GM18868 (cell line): Measurements from ENCODE around the gene ZNF236.
"Not testable (repeated sequence)": the region's sequence is repeated elsewhere in the genome, so short reads cannot be mapped to it uniquely, and the experiment has no call there.

ENCODE experiments used
- ATAC-seq: cut with Tn5 transposase; IDR thresholded peaks from one replicate; pipeline ENCODE4 v1.9.1; 2021; ENCODE audit warnings: mild to moderate bottlenecking, moderate library complexity; ENCODE audit not compliant: unreplicated experiment

Gene ZNF236

DNA sequence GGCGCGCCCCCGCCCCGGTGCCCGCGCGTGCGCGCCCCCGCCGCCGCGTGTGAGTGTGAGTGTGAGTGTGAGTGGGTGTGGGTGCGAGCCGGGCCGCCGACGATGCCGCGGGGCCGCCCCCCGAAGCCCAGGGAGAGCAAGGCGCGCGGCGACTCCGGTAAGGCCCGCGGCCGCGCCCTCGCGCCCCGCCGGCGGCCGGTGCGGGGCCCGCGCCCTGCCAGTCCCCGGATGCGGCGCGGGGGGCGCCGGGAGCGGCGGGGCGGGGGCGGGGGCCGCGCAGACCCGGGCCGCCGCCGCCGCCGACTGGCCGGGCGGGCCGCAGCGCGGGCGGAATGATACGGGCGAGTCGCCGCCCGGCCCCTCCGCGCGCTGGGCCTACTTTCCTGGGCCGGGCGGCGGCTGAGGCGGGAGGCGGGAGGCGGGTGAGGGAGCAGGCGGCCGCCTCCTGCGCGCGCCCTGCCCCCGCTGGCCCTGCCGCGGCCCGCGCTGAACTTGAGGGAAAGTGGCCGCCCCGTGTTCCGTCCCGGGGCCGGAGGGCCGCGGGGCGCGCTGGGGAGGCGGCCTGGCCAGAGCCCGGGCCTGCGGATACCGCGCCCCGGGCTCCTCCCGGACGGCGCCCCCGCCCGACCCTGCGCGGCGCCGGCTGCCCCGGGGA is at the start of gene ZNF236:
TSS of gene ZNF236 (plus strand) at position 52 of the 655 bp plus-strand sequence. CDS start at position 103, 51 bp downstream.
- ATAC-seq: peak; percentile 39

DNA sequence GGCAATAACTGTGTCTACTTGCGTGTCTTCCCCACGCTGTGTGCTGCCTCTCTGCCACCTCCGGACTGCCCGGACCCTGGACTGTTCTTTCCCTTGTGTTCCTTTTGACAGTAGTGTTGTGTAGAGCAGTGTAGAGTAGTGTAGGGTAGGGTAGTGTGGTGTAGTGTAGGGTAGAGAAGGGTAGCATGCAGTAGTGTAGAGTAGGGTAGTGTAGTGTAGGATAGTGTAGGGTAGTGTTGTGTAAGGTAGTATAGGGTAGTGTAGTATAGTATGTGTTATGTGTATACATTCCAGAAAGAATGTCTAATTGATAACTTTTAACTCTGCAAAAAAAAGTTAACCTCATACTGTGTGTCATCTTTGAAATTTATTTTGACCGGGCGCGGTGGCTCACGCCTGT is 49.7 kb upstream of the ZNF236 start:
- ATAC-seq: no peak

DNA sequence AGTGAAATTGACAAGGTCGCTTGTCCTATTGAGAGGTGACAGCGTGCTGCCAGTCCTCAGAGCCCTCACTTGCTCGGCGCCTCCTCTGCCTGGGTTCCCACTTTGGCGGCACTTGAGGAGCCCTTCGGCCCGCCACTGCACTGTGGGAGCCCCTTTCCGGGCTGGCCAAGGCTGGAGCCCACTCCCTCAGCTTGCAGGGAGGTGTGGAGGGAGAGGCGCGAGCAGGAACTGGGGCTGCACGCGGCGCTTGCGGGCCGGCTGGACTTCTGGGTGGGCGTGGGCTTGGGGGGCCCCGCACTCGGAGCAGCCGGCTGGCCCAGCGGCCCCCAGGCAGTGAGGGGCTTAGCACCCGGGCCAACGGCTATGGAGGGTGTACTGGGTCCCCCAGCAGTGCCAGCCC is 45.3 kb upstream of the ZNF236 start:
- not testable (repeated sequence) for ATAC-seq

DNA sequence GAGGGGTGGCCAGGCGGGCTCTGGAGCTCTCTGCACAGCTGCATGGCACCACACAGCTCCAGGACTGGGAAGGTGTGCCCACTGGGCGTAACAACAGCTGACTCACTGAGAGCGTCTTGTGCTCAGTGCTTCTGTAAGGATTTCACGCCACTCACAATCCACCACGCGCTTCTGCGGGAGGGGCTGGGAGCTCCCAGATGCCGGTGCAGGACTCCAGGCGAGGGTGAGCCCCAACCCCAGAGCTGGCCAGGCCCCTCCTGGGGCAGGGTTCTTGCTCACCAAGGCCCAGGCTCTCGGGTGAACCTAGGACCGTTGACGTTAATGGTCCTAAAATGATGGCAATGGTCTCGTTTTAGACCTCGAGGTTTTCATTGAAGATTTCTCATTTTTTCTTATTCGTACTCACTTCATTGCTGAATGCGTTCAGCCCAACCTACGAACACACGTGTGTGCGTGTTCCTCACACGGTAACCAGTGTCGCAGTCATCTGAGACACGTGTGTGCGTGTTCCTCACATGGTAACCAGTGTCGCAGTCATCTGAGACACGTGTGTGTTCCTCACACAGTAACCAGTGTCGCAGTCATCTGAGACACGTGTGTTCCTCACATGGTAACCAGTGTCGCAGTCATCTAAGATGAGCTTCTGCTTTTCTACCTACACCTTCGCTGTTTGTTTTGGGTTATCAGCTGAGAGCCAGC is 38.4 kb upstream of the ZNF236 start:
- no peak for ATAC-seq

DNA sequence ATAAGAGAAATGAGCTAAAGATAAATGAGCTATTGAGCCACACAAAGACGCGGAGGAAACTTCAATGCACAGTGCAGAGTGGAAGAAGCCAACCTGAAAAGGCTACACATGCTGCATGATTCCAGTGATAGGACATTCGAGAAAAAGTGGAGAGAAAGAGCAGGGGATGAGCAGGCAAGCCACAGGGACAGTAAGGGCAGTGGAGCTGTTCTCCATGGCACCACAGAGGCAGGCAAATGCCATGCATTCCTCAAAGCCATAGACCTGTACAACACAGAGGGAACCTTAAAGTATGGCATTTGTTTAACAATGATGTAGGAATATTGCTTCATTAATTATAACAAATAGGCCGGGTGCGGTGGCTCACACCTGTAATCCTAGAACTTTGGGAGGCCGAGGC is 36.5 kb upstream of the ZNF236 start:
- ATAC-seq: no peak

DNA sequence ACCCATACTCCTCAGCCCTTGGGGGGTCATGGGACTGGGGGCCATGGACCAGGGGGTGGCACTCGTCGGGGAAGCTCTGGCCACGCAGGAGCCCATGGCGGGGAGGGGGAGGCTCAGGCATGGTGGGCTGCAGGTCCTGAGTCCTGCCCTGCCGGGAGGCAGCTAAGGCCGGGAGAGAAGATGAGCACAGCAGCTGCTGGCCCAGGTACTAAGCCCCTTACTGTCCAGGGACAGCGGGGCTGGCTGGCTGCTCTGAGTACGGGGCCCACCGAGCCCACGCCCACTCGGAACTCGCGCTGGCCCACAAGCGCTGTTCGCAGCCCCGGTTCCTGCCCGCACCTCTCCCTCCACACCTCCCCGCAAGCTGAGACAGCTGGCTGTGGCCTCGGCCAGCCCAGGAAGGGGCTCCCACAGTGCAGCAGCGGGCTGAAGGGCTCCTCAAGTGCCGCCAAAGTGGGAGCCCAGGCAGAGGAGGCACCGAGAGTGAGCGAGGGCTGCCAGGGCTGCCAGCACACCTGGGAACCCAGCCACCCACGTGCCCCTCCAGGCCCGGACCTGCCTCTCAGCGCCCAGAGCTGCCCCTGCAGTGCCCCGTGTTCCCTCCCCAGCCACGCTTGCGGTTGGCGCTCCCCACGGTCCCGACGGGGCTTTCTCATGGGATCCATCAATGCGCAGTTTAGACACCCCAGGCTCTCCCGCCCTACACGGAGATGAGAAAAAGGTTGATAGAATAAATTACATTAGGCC is 33.6 kb upstream of the ZNF236 start:
- no peak for ATAC-seq

DNA sequence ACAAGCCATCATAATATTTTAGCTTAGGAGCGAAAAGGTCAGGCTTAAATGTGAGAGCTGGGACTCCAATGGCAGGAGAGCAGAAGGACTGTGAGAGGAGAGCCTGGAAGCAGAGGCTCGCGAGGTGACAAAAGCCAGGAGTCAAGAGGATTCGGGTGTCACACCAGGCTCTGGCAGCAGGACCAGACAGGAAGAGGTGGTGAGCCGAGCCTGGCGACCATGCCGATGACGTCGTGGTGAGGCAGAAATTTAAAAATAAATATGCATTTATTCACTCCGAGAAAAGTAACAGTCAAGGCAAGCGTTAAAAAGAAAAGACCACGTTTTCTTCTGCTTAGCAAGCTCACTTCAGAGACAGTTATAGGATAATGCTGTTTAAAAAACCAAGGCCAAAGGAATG is 31.3 kb upstream of the ZNF236 start:
- ATAC-seq: no peak

DNA sequence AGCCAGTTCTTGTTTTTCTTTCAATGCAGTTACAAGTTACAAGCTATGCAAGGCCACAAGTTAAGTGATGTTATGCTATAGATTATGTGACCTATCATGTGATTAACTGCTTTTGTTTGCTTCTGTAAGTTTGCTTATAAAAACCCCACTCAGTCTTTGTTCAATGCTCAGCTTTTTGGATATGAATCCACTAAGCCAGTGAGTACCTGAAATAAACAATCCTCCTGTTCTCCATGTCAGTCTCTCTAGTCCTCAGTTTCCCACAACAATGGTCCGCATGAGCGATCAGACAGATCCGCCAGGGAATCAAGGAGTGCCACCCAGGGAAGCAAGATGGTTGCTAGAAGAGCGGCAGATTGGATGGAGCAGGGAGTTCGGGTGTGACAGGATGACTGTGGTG is 30.7 kb upstream of the ZNF236 start:
- no peak for ATAC-seq

DNA sequence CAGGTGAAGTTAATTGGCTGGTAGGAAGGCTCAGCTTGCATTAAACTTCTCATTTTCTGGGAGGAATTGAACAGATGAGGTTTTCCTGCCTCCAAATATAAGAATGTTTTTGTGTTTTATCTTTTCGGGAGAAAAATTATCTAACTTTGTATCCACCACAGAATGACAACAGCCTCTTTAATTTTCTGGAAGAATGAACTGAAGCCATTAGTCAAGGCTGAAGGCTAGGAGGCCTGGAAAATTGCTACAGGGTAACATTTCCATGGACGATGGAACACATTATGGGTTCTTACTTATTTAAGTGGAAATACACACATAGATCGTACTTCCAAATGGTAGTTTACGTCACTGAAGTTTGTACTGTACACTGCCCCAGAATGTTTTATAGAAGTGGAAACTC is 28.0 kb upstream of the ZNF236 start:
- ATAC-seq: no peak

DNA sequence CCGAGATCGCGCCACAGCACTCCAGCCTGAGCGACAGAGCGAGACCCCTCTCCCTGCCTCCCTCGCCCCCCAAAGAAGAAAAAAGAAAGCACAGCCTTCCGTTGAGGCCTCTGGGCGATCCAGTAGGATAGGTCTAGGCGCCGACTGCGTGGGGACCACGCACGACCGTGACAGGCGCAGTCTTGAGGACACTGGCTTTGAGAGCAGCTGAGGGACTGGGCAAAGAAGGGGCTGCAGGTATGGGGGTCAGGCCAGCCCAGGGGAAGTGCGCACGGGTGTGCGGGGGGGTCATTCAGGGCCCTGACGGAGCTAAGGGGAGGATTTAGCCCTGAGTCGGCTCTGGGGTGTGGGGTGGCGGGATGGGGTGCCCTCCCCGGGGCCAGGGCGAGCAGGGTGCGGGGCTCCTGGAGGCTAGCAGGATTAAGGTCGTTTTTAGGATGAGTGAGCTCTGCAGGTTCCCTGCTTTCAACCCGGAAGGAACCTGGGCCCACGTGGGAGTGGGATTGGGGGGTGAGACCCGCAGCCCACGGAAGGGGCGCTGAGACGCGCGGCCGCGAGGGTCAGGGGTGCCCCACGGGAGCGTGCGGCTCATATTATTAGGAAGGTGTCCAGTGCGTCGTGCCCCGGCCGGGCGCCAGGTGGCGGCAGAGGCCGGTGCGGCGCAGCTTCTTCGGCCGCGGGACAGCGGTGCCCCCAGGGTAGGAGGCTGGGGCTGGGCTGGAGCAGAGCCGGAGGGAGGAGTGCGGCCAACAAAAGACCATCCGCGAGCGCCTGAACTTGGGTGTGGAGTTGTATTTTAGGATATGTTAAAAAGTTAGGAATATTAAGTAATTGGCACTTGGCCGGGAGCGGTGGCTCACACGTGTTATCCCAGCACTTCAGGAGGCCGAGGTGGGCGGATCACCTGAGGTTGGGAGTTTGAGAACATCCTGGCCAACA is 20.5 kb upstream of the ZNF236 start:
- peak; percentile 96 for ATAC-seq

DNA sequence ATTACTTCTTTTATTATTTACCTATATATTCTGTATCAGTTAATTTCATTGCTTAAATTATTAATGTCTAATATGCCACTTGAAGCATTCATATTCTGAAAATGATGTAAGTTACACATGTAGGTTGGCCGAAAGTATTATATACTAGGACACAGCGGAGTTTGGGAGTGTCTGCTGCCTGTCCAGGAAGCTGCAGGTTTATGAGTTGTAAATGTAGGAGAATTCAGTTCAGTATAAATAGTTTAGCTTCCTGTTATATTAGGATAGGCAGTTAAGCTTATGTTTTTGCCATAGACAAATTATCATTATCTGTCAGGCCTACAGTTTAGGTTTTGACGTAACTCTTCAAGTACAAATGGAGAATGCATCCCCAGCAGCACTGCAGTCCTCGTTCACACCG is 18.9 kb upstream of the ZNF236 start:
- ATAC-seq: no peak

DNA sequence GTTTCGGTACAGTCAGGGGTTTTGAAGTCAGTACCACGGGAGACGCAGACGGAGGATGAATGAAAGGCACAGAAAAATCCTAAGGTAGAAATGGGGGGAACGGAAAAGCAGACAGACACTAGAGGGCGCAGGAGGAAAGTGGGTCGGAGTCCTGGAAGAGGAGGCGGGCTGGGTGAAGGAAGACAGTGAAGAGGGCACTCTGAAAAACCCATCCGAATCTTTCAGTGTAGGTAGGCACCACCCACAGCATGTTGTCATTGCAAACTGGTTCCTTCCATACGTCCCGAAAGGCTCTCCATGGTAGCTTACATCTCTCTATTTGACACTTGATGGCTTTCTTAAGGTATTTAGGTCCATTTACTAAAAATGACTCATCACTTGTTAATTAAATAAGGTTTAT is 18.5 kb upstream of the ZNF236 start:
- peak; percentile 65 for ATAC-seq

DNA sequence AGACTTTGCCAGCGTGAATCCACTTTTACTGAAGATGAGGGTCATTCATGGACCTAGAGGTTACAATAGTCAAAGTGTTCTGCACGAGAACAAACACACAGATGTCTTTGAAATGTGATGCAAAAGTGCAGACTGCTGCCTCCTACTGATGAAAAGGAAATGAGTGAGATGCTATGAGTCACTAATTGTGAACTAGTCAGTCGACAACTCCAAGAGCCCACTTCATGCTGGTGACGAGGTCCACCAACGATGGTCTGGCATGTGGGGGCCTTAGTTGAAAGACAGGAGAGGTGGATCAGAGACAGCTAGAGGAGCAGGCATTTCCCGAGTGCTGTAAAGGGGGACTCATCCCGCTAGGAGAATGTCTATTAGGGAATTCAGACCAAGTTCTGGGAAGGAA is 17.1 kb upstream of the ZNF236 start:
- ATAC-seq: no peak

DNA sequence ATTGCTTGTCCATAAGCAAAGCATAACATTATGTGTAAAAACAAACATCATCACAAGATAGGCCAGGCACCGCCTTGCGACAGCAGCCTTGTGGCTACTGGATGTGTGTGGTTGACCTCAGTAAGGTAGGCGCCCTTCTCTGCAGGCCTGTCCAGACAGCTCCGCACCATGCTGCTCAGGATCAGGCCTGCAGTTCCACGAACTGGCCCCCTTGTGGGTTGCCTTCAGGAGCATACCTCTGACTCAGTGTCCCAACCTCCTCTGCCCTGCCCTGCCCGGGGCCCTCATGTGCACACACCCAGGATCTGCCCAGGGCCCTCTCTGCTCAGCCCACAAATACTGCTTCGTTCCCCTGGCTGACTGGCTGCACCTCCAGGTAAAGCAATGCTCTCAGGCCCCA is 16.1 kb upstream of the ZNF236 start:
- no peak for ATAC-seq

DNA sequence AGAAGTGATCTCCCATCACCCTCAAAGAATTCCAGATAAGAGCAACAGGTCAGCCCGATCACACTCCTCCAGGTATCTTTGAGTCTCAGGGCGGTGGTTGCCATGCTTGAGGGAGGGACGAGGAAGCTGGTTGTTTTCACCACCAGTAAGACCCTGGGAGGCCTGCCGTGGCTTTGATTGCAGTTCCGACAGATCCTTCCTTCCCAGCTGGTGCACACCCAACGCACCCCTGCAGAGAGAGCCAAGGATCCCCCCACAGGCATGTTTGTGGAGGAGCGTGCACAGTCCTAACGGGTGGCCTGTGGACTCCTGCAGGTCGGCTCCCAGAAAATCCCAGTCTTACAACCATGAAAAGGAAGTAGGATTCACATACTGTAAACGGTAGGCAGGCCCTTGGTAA is 13.8 kb upstream of the ZNF236 start:
- no peak for ATAC-seq

DNA sequence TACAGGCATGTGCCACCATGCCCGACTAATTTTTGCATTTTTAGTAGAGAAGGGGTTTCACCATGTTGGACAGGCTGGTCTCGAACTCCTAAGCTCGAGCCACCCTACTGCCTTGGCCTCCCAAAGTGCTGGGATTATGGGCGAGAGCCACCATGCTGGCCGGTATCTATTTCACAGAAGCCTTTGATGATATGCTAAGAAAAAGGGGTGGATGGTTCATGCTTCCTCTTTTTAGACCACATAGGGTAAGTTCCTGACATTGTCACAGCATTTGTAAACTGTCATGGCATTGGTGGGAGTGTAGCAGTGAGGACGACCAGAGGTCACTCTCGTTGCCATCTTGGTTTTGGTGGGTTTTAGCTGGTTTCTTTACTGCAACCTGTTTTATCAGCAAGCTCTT is 10.8 kb upstream of the ZNF236 start:
- peak; percentile 90 for ATAC-seq

DNA sequence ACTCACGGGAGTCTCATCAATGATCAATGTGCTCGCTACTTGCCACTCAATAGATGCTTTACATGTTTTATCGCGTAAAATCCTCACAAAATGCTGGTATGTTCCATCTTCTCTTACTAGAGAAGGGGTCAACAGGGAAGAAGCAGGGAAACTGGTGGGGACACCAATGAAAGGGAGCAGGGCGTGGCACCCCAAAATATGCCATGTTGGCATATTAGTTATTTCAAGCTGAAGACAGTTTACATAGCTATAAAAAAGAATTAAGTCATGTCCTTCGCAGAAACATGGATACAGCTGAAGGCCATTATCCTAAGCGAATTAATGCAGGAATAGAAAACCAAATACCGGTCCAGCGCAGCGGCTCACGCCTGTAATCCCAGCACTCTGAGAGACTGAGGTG is 8.1 kb upstream of the ZNF236 start:
- ATAC-seq: no peak

DNA sequence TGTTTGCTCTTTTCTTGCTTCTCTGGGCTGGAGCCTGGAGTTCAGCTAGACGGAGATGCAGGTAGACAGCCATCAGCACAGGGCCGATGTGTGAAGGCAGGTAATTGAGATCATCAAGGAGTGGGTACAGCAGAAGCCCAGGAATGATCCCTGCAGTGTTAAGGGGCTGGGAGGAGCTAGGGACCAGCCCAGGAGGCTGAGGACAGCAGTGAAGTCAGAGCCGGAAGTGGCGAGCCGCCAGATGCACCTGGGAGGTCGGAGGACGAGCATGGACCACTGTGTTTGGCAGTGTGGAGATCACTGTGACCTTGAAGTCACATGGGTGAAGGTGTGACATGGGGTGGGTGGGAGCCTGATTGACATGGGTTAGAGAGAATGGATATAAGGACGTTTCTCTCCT is 6.2 kb upstream of the ZNF236 start:
- ATAC-seq: no peak

DNA sequence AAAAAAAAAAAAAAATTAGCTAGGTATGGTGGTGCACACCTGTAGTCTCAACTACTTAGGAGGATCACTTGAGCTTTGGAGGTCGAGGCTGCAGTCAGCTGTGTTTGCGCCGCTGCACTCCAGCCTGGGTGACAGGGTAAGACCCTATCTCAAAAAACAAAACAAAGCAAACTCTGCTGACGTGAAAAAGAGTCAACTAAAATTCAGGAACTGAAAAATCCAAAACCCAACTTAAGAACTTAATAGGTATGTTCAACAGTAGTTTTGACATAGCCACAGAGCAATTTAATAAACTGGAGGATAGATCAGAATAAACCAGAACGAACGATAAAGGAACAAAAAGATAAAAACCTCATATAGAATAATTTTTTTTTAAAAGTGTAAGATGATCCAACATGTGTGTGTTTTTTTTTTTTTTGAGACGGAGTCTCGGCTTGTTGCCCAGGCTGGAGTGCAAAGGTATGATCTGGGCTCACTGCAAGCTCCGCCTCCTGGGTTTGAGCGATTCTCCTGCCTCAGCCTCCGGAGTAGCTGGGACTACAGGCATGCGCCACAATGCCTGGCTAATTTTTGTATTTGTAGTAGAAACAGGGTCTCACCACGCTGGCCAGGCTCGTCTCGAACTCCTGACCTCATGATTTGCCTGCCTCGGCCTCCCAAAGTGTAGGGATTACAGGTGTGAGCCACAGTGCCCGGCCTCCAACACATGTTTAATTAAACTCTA is 4.3 kb upstream of the ZNF236 start:
- no peak for ATAC-seq

DNA sequence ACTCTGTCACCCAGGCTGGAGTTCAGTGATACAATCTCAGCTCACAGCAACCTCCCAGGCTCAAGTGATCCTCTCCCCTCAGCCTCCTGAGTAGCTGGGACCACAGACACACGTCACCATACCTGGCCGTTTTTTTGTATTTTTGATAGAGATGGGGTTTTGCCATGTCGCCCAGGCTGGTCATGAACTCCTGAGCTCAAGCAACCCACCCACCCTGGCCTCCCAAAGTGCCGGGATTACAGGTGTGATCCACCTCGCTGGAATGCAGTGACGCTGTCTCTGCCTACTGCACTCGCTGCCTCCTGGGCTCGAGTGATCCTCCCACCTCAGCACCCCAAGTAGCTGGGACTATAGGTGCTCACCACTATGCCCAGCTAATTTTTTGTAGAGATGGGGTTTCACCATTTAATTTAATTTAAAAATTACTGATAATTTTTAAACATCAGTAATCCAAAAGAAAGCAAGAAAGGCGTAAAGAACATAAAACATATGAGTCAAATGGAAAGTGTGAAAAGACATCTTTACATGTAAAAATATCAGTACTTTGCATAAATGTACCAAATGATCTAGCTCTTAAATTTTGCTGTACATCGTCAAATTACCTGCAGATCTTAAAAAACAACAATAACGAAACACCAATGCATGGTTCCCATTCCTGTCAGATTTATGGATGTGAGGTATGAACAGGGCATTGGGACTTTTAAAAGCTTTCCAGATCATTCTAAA is 2.8 kb upstream of the ZNF236 start:
- no peak for ATAC-seq
